ENCODE results near the gene HOXC6.

The HOXC6 gene

DNA sequence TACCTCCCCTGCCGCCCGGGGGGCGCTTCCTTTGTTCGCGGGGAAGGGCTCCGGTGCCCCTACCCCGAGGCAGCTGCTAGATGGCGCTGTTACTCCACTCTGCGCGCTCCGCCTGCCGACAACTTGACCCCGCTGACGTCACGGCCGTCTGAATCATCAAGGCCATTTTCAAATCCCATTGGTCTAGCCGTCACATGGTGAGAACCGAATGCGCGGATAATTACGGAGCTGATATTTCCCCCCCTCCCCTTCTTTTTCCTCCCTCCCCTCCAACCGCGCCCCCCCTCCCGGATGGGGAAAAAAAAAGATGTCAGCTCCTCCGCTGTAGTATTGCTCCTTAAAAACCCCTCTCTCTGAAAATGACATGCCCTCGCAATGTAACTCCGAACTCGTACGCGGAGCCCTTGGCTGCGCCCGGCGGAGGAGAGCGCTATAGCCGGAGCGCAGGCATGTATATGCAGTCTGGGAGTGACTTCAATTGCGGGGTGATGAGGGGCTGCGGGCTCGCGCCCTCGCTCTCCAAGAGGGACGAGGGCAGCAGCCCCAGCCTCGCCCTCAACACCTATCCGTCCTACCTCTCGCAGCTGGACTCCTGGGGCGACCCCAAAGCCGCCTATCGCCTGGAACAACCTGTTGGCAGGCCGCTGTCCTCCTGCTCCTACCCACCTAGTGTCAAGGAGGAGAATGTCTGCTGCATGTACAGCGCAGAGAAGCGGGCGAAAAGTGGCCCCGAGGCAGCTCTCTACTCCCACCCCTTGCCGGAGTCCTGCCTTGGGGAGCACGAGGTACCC is 43.1 kb upstream of the HOXC6 start, which contains the start of gene HOXC10 (continued):
- TF ChIP-seq ELK4 (IDR thresholded peaks at IDR 0.05; ENCODE audit: borderline replicate concordance, low read depth, low read length) (no peak), ZBTB21 (tag by site-specific recombination; IDR thresholded peaks at IDR 0.05) (peak; percentile 96), ZNF660 (tag by site-specific recombination; IDR thresholded peaks at IDR 0.05) (peak; percentile 76; the same call in 1 of the 2 replicates), GLIS2 (tag by site-specific recombination; IDR thresholded peaks at IDR 0.05) (peak; percentile 53), KLF8 (tag by site-specific recombination; IDR thresholded peaks at IDR 0.05) (peak; percentile 54; the same call in 1 of the 2 replicates), SCRT2 (tag by site-specific recombination; IDR thresholded peaks at IDR 0.05) (peak; percentile 97), ZNF324 (tag by site-specific recombination; IDR thresholded peaks at IDR 0.05) (no peak), SP3 (tag by site-specific recombination; IDR thresholded peaks at IDR 0.05) (peak; percentile 38; the same call in 1 of the 2 replicates), ZNF391 (tag by site-specific recombination; IDR thresholded peaks at IDR 0.05; ENCODE audit: borderline replicate concordance, low read depth) (peak; percentile 51; the same call in 1 of the 2 replicates), GLIS1 (tag by site-specific recombination; IDR thresholded peaks at IDR 0.05) (peak; percentile 67), ZNF585B (tag by site-specific recombination; IDR thresholded peaks at IDR 0.05) (no peak), PRDM6 (tag by site-specific recombination; IDR thresholded peaks at IDR 0.05) (no peak), ZNF341 (tag by site-specific recombination; IDR thresholded peaks at IDR 0.05; ENCODE audit: low read depth) (peak; percentile 11; the same call in 1 of the 2 replicates), ZEB2 (tag by site-specific recombination; IDR thresholded peaks at IDR 0.05) (peak; percentile 70), ZNF133 (tag by site-specific recombination; IDR thresholded peaks at IDR 0.05) (no peak), ZBTB8A (tag by site-specific recombination; IDR thresholded peaks at IDR 0.05) (0 out of 2 replicates have a peak, but pooled peaks have one; percentile 25), TRIM28 (IDR thresholded peaks at IDR 0.05; ENCODE audit: borderline replicate concordance, low read length) (no peak), SALL2 (tag by site-specific recombination; IDR thresholded peaks at IDR 0.05; ENCODE audit: borderline replicate concordance) (no peak), SCRT1 (tag by site-specific recombination; IDR thresholded peaks at IDR 0.05; ENCODE audit: borderline replicate concordance) (peak; percentile 72; the same call in 1 of the 2 replicates), BCL11A (tag by site-specific recombination; IDR thresholded peaks at IDR 0.05; ENCODE audit: low read depth) (0 out of 2 replicates have a peak, but pooled peaks have one; percentile 42), ZNF24 (tag by site-specific recombination; IDR thresholded peaks at IDR 0.05) (no peak), ZNF76 (tag by site-specific recombination; IDR thresholded peaks at IDR 0.05; ENCODE audit: borderline replicate concordance, low read depth) (0 out of 2 replicates have a peak, but pooled peaks have one; percentile 40), ZNF19 (tag by site-specific recombination; IDR thresholded peaks at IDR 0.05; ENCODE audit: low read depth) (no peak), ZNF510 (tag by site-specific recombination; IDR thresholded peaks at IDR 0.05; ENCODE audit: insufficient replicate concordance) (no peak), ZNF335 (tag by site-specific recombination; conservative IDR thresholded peaks at IDR 0.05) (0 out of 2 replicates have a peak, but pooled peaks have one; percentile 22), GFI1B (tag by site-specific recombination; IDR thresholded peaks at IDR 0.05) (no peak)
- TF ChIP-seq, protein P1, sequence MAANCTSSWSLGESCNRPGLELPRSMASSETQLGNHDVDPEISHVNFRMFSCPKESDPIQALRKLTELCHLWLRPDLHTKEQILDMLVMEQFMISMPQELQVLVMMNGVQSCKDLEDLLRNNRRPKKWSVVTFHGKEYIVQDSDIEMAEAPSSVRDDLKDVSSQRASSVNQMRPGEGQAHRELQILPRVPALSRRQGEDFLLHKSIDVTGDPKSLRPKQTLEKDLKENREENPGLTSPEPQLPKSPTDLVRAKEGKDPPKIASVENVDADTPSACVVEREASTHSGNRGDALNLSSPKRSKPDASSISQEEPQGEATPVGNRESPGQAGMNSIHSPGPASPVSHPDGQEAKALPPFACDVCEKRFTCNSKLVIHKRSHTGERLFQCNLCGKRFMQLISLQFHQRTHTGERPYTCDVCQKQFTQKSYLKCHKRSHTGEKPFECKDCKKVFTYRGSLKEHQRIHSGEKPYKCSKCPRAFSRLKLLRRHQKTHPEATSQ (tag by site-specific recombination; IDR thresholded peaks at IDR 0.05), result no peak
- TF ChIP-seq, protein P2, sequence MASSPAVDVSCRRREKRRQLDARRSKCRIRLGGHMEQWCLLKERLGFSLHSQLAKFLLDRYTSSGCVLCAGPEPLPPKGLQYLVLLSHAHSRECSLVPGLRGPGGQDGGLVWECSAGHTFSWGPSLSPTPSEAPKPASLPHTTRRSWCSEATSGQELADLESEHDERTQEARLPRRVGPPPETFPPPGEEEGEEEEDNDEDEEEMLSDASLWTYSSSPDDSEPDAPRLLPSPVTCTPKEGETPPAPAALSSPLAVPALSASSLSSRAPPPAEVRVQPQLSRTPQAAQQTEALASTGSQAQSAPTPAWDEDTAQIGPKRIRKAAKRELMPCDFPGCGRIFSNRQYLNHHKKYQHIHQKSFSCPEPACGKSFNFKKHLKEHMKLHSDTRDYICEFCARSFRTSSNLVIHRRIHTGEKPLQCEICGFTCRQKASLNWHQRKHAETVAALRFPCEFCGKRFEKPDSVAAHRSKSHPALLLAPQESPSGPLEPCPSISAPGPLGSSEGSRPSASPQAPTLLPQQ (tag by site-specific recombination; IDR thresholded peaks at IDR 0.05), result 0 out of 2 replicates have a peak, but pooled peaks have one; percentile 36
- TF ChIP-seq, protein P3, sequence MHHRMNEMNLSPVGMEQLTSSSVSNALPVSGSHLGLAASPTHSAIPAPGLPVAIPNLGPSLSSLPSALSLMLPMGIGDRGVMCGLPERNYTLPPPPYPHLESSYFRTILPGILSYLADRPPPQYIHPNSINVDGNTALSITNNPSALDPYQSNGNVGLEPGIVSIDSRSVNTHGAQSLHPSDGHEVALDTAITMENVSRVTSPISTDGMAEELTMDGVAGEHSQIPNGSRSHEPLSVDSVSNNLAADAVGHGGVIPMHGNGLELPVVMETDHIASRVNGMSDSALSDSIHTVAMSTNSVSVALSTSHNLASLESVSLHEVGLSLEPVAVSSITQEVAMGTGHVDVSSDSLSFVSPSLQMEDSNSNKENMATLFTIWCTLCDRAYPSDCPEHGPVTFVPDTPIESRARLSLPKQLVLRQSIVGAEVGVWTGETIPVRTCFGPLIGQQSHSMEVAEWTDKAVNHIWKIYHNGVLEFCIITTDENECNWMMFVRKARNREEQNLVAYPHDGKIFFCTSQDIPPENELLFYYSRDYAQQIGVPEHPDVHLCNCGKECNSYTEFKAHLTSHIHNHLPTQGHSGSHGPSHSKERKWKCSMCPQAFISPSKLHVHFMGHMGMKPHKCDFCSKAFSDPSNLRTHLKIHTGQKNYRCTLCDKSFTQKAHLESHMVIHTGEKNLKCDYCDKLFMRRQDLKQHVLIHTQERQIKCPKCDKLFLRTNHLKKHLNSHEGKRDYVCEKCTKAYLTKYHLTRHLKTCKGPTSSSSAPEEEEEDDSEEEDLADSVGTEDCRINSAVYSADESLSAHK (tag by site-specific recombination; IDR thresholded peaks at IDR 0.05), result no peak
